T-helper 1 cell treated with Interleukin-12 subunit alpha and Interleukin-12 subunit beta and Interleukin-4 antibody, amounts not matched to agents 30 ng/mL and 1 ng/mL, for 36 hours (primary cell): ENCODE measurements around the gene PEPD. TPM values are rescaled to one million over a fixed set of nuclear protein-coding genes. Genes with fewer than 3 reads are reported as not detected.

Source experiments
- intact Hi-C: fragments of 100-400 bp; cut with micrococcal nuclease; formaldehyde crosslinking; loops from one replicate; pipeline ENCODE4 v1.15.1; 2024
- total RNA-seq: library from RNA; stranded (reverse); gene quantifications from 2 replicates; pipeline ENCODE4 v1.2.3, GENCODE V29; 2022

The PEPD gene
- total RNA-seq, 1 donor from 2014 or later, result 18.4 TPM

- intact Hi-C loops, result no loop called here
Measured at GRCh38 chr19:33460221-33460908, 61.2 kb downstream of the PEPD start.

- intact Hi-C loops, result no loop called here
Measured at GRCh38 chr19:33459222-33460090, 62.1 kb downstream of the PEPD start.

DNA sequence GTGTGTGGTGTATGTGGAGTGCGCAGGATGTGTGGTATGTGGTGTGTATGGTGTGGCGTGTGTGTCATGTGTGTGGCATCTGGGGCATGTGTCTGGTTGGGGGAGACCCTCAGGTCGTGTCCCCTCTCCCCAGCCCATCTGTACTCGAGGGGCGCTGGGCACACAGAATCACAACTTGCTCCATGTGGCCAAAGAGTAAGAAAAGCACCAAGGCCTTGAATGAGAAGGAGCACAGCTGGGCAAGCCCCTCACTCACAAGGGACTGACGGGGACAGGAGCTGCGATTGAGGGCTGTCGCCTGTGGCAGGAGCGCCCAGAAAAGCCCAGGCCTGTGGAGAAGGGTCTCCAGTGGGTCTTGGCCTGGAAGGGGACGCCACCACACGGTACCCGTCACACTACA lies 62.8 kb downstream of the PEPD start:
- intact Hi-C loops, result no loop called here

DNA sequence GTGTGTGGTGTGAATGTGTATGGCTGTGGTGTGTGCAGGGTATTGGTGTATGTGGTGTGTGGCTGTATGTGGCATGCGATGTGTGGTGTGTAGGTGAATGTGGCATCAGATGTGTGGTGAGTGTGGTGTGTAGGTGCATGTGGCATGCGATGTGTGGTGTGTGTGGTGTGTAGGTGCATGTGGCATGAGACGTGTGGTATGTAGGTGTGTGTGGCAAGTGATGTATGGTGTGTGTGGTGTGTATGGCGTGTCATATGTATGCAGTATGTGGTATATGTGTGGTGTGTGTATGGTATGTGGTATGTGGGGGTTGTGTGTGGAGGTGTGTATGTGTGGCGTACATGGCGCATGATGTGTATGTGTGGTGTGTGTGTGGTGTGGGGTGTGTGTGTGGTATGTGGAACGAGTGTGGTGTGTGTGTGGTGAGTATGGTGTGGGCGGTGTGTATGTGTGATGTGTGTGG lies 63.4 kb downstream of the PEPD start:
- intact Hi-C loops, result no loop called here

DNA sequence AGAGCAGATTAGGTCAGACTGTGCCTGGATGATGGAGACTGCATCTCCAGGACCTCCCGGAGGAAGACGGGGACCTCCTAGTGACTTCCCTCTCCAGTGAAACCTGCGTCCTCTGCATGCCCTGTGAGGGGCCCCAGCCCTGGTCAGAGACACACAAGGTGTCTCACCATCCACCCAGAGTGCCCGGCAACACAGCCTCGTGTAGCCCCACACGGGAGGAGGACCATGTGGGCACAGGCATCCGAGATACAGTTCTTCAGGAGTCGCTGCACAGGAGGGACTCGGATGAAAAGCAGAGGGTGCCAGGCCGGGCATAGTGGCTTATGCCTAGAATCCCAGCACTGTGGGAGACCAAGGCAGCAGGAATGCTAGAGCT lies 64.8 kb downstream of the PEPD start:
- intact Hi-C loops, result no loop called here

- intact Hi-C loops, result no loop called here
Measured at GRCh38 chr19:33456076-33456844, 65.3 kb downstream of the PEPD start.

GRCh38 chr19:33453265-33453664 lies 68.3 kb downstream of the PEPD start:
- intact Hi-C loops, result no loop called here

DNA sequence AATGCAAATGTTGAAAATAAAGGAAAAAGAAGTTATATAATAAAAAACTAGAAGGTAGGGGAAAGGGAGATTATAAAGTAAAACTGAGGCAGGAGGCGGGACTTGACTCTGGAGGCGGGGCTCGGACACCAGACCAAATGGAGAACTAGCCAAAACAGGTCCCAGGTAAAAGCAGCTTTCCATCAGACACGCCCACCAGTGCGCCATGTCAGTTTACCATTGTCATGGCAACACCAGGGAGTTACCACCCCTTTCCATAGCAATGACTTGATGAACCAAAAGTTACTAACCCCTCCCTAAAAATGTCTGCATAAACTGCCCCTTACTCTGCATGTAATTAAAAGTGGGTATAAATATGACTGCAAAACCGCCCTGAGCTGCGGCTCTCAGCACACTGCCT lies 70.9 kb downstream of the PEPD start:
- intact Hi-C loops, result no loop called here

DNA sequence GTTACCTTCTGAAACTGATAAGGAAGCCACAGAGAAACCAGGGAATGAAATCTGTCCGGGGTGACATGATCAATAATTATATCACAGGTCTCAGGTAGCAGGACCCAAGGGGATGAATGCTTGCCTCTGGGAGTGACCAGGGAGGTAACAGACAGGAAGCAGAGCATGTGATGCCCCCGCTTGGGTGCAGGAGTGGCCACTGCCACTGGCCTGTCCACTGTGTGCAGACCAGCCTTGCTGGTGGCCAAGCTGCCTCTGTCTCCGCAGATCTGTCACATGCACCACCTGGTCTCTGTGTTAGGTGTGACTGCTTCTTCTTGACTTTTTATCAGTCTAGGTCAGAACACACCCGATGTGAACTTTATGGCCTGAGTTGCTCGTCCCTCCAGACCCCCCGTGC lies 71.8 kb downstream of the PEPD start:
- intact Hi-C loops, result no loop called here

DNA sequence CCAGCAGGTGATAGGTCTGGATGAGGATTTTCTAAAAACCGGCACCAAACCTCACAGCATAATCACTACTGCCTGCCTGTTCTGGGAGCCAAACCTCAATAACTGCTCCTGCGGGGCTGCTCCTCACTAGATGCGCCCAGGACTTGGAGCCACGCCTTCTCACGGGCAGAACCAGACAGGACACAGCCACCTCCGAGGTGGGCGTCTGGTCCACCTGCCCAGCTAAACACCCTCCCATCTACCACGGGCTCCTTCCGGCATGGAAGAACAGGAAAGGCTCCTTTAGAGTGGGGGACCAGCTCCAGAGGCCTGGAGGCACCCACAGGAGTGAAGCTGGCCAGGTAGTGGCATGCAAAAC lies 73.5 kb downstream of the PEPD start:
- intact Hi-C loops, result no loop called here

- intact Hi-C loops, result no loop called here
Measured at GRCh38 chr19:33447336-33448158, 74.0 kb downstream of the PEPD start.

DNA sequence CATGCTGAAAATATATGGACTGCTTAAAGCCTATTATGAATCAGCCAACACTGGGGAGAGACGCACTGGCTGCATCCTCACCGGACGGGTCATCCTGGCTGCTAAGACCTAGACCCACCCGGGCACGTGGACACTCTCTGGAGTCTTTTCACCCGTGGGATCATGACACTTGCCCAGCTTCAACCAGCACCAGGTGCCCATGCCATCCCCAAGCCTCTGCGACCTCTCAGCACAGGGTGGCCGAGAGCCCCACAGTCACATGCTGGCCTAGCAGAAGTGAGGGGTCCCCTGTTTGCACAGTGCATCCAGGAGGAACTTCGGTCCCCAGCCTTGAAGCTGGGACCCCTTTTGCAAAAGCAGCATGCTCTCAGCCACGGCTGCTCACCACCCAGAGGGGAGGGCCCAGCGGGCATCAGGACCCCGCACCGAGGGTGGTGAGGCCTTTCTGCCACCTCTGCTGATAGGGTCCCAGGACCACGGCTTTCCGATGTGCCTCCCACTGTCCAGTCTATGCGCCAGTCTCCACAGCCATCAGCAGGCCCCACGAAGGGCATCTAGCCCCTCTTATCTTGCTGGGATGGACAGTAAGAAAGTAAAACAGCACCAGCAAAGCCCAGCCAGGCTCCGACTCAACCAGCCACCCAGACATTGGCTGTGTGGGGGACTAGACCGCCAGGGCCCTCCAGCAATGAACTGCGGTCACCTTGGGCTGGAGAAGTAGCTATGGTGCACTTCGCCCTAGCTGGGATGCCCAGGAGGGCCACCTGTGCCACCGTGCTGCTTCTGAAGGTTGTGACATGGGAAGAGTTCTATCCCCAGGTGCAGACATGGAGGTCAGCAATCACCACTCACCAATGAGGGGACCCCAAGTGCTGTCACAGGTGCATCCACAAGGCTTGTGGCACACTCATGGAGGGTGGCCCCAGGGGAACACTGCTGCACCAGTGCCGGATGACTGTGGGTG lies 75.0 kb downstream of the PEPD start:
- intact Hi-C loops, result no loop called here

GRCh38 chr19:33445442-33446329 lies 75.9 kb downstream of the PEPD start:
- intact Hi-C loops, result no loop called here

GRCh38 chr19:33444562-33445441 lies 76.8 kb downstream of the PEPD start:
- intact Hi-C loops, result no loop called here

GRCh38 chr19:33443638-33444561 lies 77.7 kb downstream of the PEPD start:
- intact Hi-C loops, result no loop called here

GRCh38 chr19:33442706-33443105 lies 78.9 kb downstream of the PEPD start:
- intact Hi-C loops, result no loop called here

- intact Hi-C loops, result no loop called here
Measured at GRCh38 chr19:33441828-33442227, 79.8 kb downstream of the PEPD start.
